GM21423 (cell line): ENCODE data around the gene ETNK1.

Experiments
- ATAC-seq: cut with Tn5 transposase; IDR thresholded peaks from one replicate; pipeline ENCODE4 v1.9.1; 2021; ENCODE audit warnings: mild to moderate bottlenecking, moderate library complexity; ENCODE audit not compliant: unreplicated experiment

ETNK1 gene

DNA sequence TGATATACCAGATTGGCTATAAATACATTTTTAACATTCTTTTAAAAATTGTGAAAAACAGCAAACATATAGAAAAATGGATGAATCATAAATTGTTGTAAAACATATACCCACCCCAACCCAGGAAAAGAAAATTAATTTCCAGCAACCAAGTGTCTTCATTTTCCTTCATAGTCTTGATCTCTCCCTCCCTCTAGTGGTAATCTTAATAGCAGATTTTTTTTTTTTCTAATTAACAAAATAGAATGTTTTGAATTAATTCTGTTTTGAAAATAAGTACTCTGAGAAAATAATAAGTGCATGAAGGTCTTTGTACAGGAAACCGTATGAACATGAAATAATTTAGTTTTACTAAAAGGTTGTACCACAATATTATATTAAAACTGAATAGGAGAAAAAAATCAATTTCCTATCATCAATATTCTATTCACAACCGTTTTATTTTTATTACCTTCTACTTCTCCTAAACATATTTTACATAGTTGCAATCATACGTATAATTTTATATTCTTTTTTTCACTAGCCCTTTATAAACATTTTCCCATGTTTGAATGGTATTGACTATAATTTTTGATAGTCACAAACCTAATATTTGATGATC is 7.0 kb downstream of the ETNK1 start:
- ATAC-seq = no peak

DNA sequence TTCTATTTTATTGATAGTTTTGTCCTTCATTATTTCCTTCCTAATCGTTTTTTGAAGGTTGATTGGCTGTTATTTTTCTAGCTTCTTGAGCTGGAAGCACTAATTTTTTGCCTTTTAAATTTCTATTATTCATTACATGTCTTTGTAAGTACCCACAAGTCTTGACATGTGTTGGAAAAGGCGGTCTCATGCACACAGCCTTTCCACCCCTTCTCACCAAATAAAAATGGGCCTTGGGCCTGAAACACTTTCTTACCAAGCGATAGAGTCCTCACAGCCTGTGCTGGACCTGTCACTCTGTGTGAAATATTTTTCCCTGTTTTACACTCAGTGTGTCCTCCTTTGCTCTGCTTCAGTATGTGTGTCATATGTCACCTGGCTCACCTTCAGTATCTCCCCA is 9.9 kb downstream of the ETNK1 start:
- no peak for ATAC-seq

DNA sequence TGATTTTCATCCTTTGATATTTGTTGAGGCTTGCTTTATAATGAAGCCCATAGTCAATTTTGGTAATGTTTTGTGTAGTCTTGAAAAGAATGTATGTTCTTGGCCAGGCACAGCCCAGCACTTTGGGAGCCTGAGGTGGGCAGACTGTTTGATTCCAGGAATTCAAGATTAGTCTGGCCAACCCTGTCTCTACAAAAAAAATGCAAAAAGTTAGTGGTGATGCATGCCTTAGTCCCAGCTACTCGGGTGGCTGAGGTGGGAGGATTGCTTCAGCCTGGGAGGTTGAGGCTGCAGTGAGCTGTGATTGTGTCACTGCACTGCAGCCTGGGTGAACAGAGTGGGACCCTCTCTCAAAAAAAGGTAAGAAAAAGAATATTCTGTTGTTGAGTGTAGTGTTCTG is 10.8 kb downstream of the ETNK1 start:
- no peak for ATAC-seq

DNA sequence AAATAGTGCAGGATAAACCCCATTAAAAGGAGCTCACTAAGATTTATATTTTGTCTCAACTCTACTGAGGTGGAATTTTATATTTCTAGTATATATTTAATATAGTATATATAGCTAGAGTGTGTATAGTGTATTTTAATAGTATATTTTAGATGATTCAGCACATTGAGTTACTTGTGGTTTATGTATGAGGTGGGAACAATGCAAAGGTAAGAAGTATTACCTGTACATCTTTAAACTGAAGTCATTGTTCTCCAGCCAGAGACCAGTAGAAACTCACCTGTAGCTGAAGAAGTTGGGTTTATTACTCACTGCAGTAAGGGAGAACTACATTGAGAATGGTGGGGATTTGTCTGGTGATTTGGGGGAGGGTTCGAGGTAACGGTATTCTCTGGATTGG is 15.9 kb downstream of the ETNK1 start:
- ATAC-seq = no peak

DNA sequence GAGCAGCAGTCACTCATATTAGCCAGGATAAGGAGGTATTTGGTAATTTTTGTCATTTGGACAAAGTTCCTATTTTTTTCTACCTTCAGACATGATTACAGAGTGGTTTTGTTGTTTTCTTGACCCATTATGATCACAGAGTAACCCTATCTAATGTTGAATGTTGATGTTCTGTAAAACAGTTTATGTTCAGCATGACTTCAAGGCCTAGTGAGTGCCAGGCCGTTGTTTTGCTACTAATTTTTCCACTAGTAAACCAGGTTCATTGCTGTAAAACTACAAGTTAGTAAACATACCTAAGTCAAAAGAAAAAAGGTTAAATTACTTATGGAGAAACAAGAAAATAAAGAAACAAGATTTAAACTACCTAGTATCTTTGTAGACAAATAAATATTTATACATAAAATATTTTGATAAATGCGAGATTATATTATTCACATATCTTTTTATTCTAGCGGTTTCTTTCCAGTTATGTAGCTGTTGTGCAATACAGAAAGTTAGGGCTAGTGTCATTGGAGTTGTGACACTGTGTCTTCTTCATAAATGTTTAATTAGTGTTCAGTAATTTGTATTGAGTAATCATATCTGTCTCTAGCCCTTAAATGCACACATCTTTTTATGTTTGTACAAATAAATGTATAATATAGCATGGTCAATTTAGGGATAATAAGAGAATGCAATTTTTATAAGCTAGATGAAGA is 16.5 kb downstream of the ETNK1 start:
- no peak for ATAC-seq

DNA sequence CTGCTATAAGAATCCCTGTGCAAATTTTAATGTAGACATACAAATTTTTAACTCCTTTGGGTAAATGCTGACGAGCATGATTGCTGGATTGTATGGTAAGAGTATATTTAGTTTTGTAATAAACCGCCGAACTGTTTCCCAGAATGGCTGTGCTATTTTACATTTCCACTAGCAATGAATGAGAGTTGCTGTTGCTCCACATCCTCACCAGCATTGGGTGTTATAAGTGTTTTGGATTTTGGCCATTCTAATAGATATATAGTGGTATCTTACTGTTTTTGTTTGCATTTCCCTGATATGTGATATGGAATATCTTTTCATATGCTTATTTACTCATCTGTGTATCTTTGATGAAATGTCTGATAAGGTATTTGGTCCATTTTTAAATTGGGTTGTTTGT is 23.7 kb downstream of the ETNK1 start:
- ATAC-seq = no peak

DNA sequence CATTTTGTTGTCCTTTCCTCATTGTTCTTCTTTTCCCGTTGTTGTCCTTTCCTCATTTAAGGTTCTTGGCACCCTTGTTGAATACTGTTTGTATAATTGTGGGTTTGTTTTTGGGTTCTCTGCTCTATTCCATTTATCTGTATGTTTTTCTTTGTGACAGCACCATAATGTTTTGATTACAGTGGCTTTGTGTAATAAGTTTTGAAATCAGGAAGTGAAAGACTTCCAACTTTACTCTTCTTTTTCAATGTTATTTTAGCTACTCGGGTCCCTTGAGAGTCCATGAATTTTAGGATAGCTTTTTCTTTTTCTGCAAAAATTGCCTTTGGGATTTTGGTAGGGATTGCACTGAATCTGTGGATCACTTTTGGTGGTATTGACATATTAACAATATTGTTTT is 28.1 kb downstream of the ETNK1 start:
- no peak for ATAC-seq

DNA sequence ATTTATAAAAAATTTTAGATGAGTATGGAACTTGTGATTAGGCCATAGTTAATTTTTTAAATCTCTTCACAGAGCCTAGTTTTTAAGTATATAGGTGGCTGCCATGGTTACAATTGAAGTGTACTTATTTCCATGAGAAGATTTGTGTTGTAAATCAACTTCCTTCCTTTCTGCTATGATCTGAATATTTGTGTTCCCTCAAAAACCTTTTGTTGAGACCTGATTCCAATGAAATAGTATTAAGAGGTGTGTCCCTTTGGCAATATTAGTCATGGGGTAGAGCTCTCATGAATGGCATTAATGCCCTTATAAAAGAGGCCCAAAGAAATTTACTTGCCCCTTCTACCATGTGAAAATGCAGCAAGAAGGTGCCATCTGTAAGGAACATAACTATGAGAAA is 28.8 kb downstream of the ETNK1 start:
- ATAC-seq = no peak

DNA sequence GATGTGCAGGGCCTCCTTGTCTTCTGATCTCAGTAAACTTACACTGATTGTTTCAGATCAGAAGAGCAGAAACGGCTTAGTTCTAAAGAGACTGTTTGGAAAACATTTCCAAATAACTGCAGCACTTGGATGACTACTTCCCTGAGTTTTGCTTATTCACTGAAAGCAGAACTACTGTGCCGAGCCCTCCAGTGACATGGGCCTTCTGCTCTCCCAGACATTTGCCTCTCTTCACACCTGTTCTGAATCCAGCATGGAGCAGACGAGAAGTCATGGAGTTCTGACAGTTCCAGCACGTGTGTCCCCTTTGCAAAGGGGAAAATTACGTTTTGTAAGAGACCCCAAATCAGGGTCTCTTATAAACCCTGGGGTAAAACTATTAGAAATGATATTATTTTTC is 31.4 kb downstream of the ETNK1 start:
- ATAC-seq = no peak

DNA sequence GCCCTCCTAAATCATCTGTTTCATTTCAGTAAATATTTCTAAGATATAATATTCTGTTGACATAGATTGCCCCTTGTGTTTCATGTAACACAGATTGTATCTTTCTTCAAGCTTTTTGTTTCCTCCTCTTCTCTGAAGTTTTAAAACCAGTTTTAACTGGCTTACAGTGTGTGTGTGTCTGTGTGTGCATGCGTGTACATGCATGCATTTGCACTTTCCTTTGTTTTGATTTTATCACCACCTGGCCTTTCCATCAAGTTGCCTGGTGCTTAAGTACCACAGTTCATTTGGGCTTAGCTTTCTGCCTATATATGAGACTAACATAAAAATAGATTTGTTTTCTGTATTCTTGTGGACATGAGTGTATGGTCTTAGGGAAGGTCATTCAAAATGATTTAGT is 31.9 kb downstream of the ETNK1 start:
- ATAC-seq = no peak

DNA sequence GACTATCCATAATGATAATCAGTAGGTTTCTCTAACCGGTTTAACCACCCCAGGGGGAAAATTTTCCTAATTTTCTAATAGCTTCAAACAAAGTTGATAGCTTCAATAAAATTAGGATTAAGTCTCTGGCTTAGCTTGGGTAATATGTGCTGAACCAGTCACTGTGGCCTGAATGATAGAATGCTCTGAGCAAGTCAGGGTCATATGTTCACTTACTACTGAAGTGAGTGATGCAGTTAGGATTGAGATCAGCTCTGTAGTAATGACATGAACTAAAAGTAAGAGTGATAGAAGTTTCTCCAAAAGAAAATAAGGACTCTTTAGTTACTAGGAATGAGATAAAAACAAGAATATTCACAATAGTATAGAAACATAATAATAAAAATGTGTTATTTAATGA is 32.6 kb downstream of the ETNK1 start:
- ATAC-seq = no peak

DNA sequence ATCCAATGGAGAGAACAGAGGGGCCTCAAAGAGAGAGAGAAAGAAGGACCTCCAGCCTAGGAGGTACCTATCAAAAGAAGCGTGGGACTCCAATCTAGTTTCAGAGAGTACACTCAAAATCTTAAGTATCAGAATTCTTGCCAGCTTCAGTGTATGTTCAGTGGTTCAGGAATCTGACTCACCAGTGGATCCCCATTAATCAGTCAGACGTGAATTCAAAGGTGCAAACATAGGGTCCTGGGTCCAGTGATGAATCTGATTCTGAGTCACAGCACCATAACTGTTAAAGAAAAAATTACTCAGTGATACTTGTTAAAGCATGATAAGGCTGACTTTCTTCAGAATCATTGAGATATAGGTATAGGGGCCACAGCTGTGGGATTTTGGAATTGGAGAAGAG is 33.2 kb downstream of the ETNK1 start:
- no peak for ATAC-seq

DNA sequence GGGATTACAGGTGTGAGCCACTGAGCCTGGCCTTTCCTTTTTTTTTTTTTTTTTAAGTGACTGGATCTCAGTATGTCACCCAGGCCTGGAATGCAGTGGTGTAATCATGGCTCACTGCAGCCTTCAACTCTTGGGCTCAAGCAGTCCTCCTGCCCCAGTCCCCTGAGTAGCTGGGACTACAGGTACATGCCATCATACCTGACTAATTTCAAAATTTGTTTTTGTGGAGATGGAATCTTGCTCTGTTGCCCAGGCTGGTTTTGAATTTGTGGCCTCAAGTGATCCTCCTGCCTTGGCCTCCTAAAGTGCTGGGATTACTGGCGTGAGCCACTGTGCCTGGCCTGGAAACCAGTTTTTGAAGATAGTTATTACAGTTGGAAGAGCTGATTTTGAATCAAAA is 37.4 kb downstream of the ETNK1 start:
- no peak for ATAC-seq

DNA sequence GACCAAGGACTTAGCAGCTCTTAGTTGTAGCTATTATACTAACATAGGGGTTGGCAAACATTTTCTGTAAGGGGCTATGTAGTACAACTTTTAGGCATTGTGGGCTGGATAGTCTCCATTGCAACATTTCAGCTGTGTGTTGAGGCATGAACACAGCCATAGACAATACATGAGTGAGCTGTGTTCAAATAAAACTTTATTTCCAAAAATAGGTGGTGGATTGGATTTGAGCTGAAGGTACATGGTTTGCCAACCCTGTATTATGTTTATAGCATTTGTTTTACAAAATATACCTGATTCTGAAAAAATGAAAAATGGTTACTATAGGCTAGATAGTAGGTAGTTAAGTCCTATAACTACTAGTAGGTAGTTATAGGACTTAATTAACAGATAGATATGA is 40.5 kb downstream of the ETNK1 start:
- ATAC-seq = no peak

DNA sequence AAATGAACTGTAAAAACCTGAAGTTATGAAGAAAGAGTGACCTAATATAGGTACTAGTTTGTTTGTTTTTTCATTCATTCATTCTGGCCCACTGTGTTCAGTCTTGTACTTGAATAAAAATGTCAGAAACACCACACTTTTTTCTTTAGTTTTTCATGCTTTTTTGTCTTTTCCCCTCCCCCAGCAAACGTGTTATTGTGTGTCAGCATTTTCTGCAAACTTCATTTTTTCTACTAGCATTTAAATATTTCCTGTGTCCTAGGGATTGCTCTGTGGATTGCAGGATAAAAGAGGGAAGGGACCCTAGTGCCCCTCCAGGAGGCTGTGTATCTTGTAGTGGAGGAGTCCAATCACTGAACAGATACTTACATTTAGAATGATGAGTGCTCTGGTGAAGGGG is 42.2 kb downstream of the ETNK1 start:
- no peak for ATAC-seq

DNA sequence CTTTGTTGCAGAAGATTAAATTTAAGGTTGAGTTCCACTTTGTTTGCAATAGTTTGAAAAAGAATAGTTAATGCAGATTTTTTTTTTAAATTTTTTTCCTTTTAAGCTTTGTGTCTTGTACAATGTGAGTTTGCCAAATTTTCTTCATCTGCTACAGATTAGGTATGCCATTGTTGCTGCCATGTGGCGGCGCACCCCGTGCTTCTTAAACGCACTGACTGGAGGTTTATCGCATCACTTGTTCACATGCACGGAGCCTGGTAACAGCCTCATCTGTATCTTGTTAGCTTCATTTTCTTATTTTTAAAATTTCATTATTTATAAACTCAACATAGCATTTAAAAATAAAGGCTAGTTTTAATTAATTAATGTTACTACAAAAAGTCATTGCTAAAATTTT is 43.5 kb downstream of the ETNK1 start:
- no peak for ATAC-seq

DNA sequence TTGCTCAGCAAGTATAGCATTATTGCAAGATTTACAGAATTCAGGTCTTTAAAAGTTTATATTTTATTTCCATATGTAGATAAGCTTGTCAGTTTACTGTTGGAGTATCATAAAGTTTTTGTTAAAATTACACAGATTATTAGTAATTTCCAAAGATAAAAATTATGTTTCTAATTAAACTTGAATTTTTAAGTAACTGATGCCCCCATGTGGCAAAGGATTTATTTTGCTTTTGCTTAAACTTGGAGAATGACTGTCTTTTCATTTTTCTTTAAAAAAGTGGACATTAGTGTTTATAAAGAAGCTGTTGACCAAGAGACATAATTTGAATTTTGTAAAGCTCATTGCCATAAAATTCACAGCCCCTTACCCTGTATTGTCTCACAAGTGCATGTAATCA is 45.8 kb downstream of the ETNK1 start:
- no peak for ATAC-seq

DNA sequence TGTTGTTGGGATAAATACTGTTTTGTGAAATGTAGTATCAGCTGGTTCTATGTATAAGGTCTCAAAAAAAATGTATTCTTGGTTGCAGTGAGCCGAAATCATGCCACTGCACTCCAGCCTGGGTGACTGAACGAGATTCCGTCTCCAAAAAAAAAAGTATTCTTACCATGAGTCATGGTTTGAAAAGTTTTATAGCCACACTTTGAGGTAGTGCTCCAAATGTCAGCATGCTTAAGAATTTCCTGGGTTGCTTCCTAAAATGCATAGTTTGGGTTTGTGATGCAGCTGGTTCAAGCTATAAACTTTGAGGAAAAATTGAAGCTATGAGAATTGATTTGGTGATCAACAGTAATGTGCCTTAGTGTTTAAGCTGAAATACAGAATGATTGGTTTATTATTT is 48.0 kb downstream of the ETNK1 start:
- no peak for ATAC-seq

DNA sequence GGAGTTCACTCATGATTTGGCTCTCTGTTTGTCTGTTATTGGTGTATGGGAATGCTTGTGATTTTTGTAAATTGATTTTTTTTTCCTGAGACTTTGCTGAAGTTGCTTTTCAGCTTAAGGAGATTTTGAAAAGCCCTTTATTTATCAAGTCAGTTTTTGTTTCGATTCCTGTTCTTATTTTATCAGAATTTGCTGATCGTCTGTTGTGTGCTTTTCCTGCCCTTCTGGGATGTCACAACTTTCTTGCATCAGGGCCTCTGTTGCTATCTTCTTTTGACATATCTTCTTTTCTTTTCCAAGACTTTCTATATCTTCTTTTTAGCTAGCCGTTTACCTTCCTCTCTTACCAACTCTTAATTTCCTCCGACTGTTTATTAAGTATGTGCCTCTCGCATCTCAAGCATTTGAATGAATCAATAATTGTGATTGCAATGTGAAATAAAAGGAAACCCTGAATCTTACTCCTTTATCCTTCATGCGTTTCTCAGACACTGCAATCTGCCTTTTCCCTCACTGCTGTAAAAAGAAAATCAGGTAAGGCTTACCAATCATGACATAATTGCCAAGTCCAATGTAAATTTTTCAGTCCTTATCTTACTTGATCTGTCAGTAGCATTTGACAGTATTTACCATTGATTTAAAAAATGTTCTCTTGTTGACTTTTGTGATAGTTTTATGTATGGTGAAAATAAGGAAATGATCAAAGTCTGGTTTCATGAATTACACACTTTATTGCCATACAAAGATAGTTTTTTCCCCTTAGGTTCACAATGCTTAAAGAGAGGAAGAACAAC is 53.0 kb downstream of the ETNK1 start:
- no peak for ATAC-seq

DNA sequence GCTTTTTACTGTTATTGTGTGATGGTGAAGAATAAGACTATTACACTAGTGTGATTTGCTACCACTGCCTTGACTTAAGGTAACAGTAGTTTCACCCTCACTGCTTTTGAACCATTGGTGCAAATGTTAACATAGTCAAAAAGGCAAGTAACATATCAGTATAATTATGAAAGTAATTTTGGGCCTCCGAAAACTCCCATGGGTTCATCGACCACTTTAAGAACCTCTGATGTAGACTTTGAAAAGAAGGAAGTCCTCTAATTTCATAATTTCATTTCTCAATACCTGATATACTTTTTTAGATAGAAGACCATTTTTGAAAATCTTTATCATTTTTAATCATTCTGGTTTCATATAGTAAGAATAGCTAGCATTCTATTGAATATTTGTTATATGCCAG is 57.7 kb downstream of the ETNK1 start:
- ATAC-seq = no peak

DNA sequence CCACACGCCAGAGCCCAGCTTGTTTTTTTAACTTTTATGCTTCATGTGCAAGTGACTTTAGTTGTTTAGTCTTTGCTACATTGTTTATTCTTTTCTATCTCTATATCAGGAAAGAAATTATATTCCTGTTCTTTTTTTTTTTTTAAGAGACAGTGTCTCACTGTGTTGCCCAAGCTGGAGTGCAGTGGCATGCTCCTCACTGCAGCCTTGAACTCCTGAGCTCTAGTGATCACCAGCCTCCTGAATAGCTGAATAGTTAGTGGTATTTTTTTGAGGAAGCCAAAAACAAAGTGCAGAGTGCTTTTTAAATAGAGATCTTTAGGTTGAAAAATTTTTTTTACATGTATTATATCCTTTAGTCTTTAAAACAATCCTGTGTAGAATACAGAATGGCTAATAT is 58.2 kb downstream of the ETNK1 start:
- no peak for ATAC-seq
